MM.1S (cell line): ENCODE data around the gene SLIT3.

Experiments used
- DNase-seq: peaks from one replicate; pipeline ENCODE4 v3.0.0-alpha.2; 2015
- H2AFZ ChIP-seq: fragments of 300-600 bp; sonication (generic); 2 replicates; pipeline ENCODE4 v1.6.0; 2016; ENCODE audit warnings: antibody characterized with exemption, low read length
- H3F3A ChIP-seq: fragments of 300-600 bp; sonication (generic); 2 replicates; pipeline ENCODE4 v1.6.1; 2016; ENCODE audit warnings: mild to moderate bottlenecking, antibody characterized with exemption, low read length, moderate library complexity, mixed read lengths; ENCODE audit not compliant: insufficient read depth
- H3K27ac ChIP-seq: fragments of 300-600 bp; sonication (generic); 2 replicates; pipeline ENCODE4 v1.5.1; 2016; ENCODE audit warnings: mild to moderate bottlenecking, low read length
- H3K27me3 ChIP-seq: fragments of 300-600 bp; sonication (generic); replicated peaks from 2 replicates; pipeline ENCODE4 v1.6.0; 2016; ENCODE audit warnings: low read length; ENCODE audit not compliant: insufficient read depth
- H3K36me3 ChIP-seq: fragments of 300-600 bp; sonication (generic); replicated peaks from 2 replicates; pipeline ENCODE4 v1.6.1; 2016; ENCODE audit warnings: mild to moderate bottlenecking, low read length, mixed read lengths; ENCODE audit not compliant: insufficient read depth
- H3K4me1 ChIP-seq: fragments of 300-600 bp; sonication (generic); 2 replicates; pipeline ENCODE4 v1.6.1; 2016; ENCODE audit warnings: low read length, mixed read lengths
- H3K4me2 ChIP-seq: fragments of 300-600 bp; sonication (generic); 2 replicates; pipeline ENCODE4 v1.6.0; 2016; ENCODE audit warnings: low read depth, low read length
- H3K4me3 ChIP-seq: fragments of 300-600 bp; sonication (generic); 2 replicates; pipeline ENCODE4 v1.5.1; 2016; ENCODE audit warnings: low read length, mixed read lengths
- H3K79me2 ChIP-seq: fragments of 300-600 bp; sonication (generic); 2 replicates; pipeline ENCODE4 v1.6.1; 2016; ENCODE audit warnings: mixed run types, low read length, mixed read lengths
- H3K9ac ChIP-seq: fragments of 300-600 bp; sonication (generic); 2 replicates; pipeline ENCODE4 v1.6.1; 2016; ENCODE audit warnings: low read length, mixed read lengths
- H3K9me2 ChIP-seq: fragments of 300-600 bp; sonication (generic); replicated peaks from 2 replicates; pipeline ENCODE4 v1.6.1; 2016; ENCODE audit warnings: mild to moderate bottlenecking, low read length, mixed read lengths; ENCODE audit not compliant: insufficient read depth
- H3K9me3 ChIP-seq: fragments of 300-600 bp; sonication (generic); replicated peaks from 2 replicates; pipeline ENCODE4 v1.6.1; 2016; ENCODE audit warnings: mild to moderate bottlenecking, low read length, mixed read lengths; ENCODE audit not compliant: insufficient read depth
- H4K20me1 ChIP-seq: fragments of 300-600 bp; sonication (generic); 2 replicates; pipeline ENCODE4 v1.6.1; 2016; ENCODE audit warnings: mild to moderate bottlenecking, low read length, moderate library complexity, mixed read lengths; ENCODE audit not compliant: insufficient read depth
- CTCF ChIP-seq: fragments of 300-600 bp; sonication (generic); IDR thresholded peaks from 2 replicates; pipeline ENCODE4 v1.5.1; 2016; ENCODE audit warnings: antibody characterized with exemption, low read length, mixed read lengths
- EZH2 ChIP-seq: fragments of 300-600 bp; sonication (generic); optimal IDR thresholded peaks from 2 replicates; pipeline ENCODE3; 2017; ENCODE audit warnings: low read depth, mild to moderate bottlenecking, antibody characterized with exemption, low read length, mixed read lengths
- EZH2phosphoT487 ChIP-seq: fragments of 300-600 bp; sonication (generic); IDR thresholded peaks from 2 replicates; pipeline ENCODE4 v1.6.1; 2018; ENCODE audit warnings: antibody characterized with exemption, low read length

The SLIT3 gene

GRCh38 chr5:168929656-168930055 lies 371.3 kb downstream of the SLIT3 start:
- TF ChIP-seq EZH2phosphoT487 (no peak), CTCF (no peak), EZH2 (no peak)
- Histone ChIP-seq H4K20me1 (no peaks in the 10 kb centered on the region), H3K27me3 (no peaks in the 10 kb centered on the region), H3K36me3 (no peaks in the 10 kb centered on the region), H3K9ac (no peak overlapping the region), H3K4me2 (no peak overlapping the region), H3K27ac (no peak overlapping the region), H3F3A (no peaks in the 10 kb centered on the region), H3K9me3 (no peaks in the 10 kb centered on the region), H3K9me2 (no peaks in the 10 kb centered on the region), H3K4me1 (no peaks in the 10 kb centered on the region), H3K79me2 (no peaks in the 10 kb centered on the region), H2AFZ (no peak overlapping the region), H3K4me3 (no peak overlapping the region)
- DNase-seq: no peak

- Histone ChIP-seq H3K9ac (no peak overlapping the region), H3K9me2 (no peaks in the 10 kb centered on the region), H4K20me1 (no peaks in the 10 kb centered on the region), H3F3A (no peaks in the 10 kb centered on the region), H3K27me3 (no peaks in the 10 kb centered on the region), H3K4me2 (no peak overlapping the region), H3K36me3 (no peaks in the 10 kb centered on the region), H3K4me1 (no peaks in the 10 kb centered on the region), H3K27ac (no peak overlapping the region), H3K9me3 (no peaks in the 10 kb centered on the region), H3K79me2 (no peaks in the 10 kb centered on the region), H3K4me3 (no peak overlapping the region), H2AFZ (no peak overlapping the region)
- no peak for DNase-seq
- no peak for TF ChIP-seq EZH2
- TF ChIP-seq EZH2phosphoT487: no peak
- no peak for TF ChIP-seq CTCF
Measured at GRCh38 chr5:168925160-168925559, 375.8 kb downstream of the SLIT3 start.

- no peak for DNase-seq
- Histone ChIP-seq H3K4me1 (no peaks in the 10 kb centered on the region), H3K27ac (no peak overlapping the region), H3K27me3 (no peaks in the 10 kb centered on the region), H3K9me2 (no peaks in the 10 kb centered on the region), H3F3A (no peaks in the 10 kb centered on the region), H3K79me2 (no peaks in the 10 kb centered on the region), H4K20me1 (no peaks in the 10 kb centered on the region), H3K4me3 (no peak overlapping the region), H3K9ac (no peak overlapping the region), H2AFZ (no peak overlapping the region), H3K4me2 (no peak overlapping the region), H3K9me3 (no peaks in the 10 kb centered on the region), H3K36me3 (no peaks in the 10 kb centered on the region)
- TF ChIP-seq EZH2 (no peak), CTCF (no peak), EZH2phosphoT487 (no peak)
Measured at GRCh38 chr5:168921147-168921866, 379.6 kb downstream of the SLIT3 start.
